ENCODE results near the gene LGALS3. TPM values are rescaled to one million over a fixed set of nuclear protein-coding genes. Genes with fewer than 3 reads are reported as not detected.
A peak's percentile ranks its signal among the peaks of the same experiment; 100 is the strongest.

The LGALS3 gene
- total RNA-seq, 1 experiment from 2014 or later = 122 TPM

- BruUV-seq (replicated peaks) = no TSS peak
Observed at GRCh38 chr14:55127460-55127951, 1.5 kb upstream of the LGALS3 start.

GRCh38 chr14:55128386-55129085 is 516 bp upstream of the LGALS3 start:
- ChIA-PET POLR2A (ENCODE audit: unreplicated experiment) (interaction anchor here (0.7 to 1.2 kb wide), 4 partner anchors 8 to 51 kb away, joined by 3 to 13 read pairs (median 6); no protein-coding TSS in a partner anchor), CTCF (interaction anchor here (0.5 kb wide), 2 partner anchors 11 to 39 kb away, joined by 3 to 6 read pairs; no protein-coding TSS in a partner anchor)
- H3K9me3 ChIP-seq (ENCODE audit: insufficient read depth, low read depth) = no peaks in the 10 kb centered on the region
- BruUV-seq (replicated peaks) = TSS peak; percentile 85
- peaks cover 11% of the 10 kb centered on the region; the same call in 1 of the 2 replicates for H3K36me3 ChIP-seq (ENCODE audit: low read depth)
- TF ChIP-seq CTCF (conservative IDR thresholded peaks at IDR 0.05) (no peak), EZH2 (IDR thresholded peaks at IDR 0.05; ENCODE audit: low read depth) (no peak)
- no peaks in the 10 kb centered on the region for H3K27me3 ChIP-seq (ENCODE audit: insufficient read depth, low read depth)
- 0 out of 2 replicates have a peak, but pooled peaks cover 3% of the 10 kb centered on the region for H4K20me1 ChIP-seq (ENCODE audit: insufficient read depth)
- H3K4me1 ChIP-seq (replicated peaks; ENCODE audit: insufficient read depth) = peaks cover 68% of the 10 kb centered on the region
- peaks cover 44% of the 10 kb centered on the region for H3F3A ChIP-seq (ENCODE audit: insufficient read depth, low read depth)
- H3K27ac ChIP-seq = peak overlapping the region; percentile 54
- H3K4me2 ChIP-seq = peak overlapping the region; percentile 81
- peaks cover 40% of the 10 kb centered on the region for H3K79me2 ChIP-seq (ENCODE audit: low read depth)
- no peak overlapping the region for H2AFZ ChIP-seq
- intact Hi-C loops (cut with micrococcal nuclease; ENCODE audit: unreplicated experiment) = loop anchor here (1.0 kb wide), 1 partner anchor 25 kb away; no protein-coding TSS in a partner anchor
- no peaks in the 10 kb centered on the region for H3K9me2 ChIP-seq (ENCODE audit: insufficient read depth)
- no peak for DNase-seq
- peak overlapping the region; percentile 77 for H3K4me3 ChIP-seq

More at GRCh38 chr14:55127460-55127951, 1.5 kb upstream of the LGALS3 start:
- 0 out of 2 replicates have a peak, but pooled peaks cover 3% of the 10 kb centered on the region for H4K20me1 ChIP-seq (ENCODE audit: insufficient read depth)
- 0 out of 2 replicates have a peak, but pooled peaks cover 4% of the 10 kb centered on the region for H3K36me3 ChIP-seq (ENCODE audit: low read depth)
- H3F3A ChIP-seq (ENCODE audit: insufficient read depth, low read depth) = peaks cover 51% of the 10 kb centered on the region
- peak; percentile 20 to 99 for DNase-seq
- POLR2A ChIA-PET (ENCODE audit: unreplicated experiment) = no interaction called here
- no peak for TF ChIP-seq CTCF (conservative IDR thresholded peaks at IDR 0.05)
- no peak for TF ChIP-seq EZH2 (IDR thresholded peaks at IDR 0.05; ENCODE audit: low read depth)
- no peaks in the 10 kb centered on the region for H3K9me3 ChIP-seq (ENCODE audit: insufficient read depth, low read depth)
- H3K27ac ChIP-seq = peak overlapping the region; percentile 54
- no peak overlapping the region for H3K4me3 ChIP-seq
- CTCF ChIA-PET = no interaction called here
- peaks cover 78% of the 10 kb centered on the region for H3K4me1 ChIP-seq (replicated peaks; ENCODE audit: insufficient read depth)
- no peaks in the 10 kb centered on the region for H3K27me3 ChIP-seq (ENCODE audit: insufficient read depth, low read depth)
- H3K4me2 ChIP-seq = peak overlapping the region; percentile 81
- H3K79me2 ChIP-seq (ENCODE audit: low read depth) = peaks cover 30% of the 10 kb centered on the region
- H2AFZ ChIP-seq = no peak overlapping the region
- intact Hi-C loops (cut with micrococcal nuclease; ENCODE audit: unreplicated experiment) = no loop called here
- H3K9me2 ChIP-seq (ENCODE audit: insufficient read depth) = no peaks in the 10 kb centered on the region

- BruUV-seq (replicated peaks) = TSS peak; percentile 53
- Histone ChIP-seq H3K4me1 (replicated peaks; ENCODE audit: insufficient read depth) (peaks cover 58% of the 10 kb centered on the region), H3K27me3 (ENCODE audit: insufficient read depth, low read depth) (no peaks in the 10 kb centered on the region)
Observed at GRCh38 chr14:55129428-55130195, 560 bp downstream of the LGALS3 start.

More at GRCh38 chr14:55129428-55130195, 560 bp downstream of the LGALS3 start:
- H3K9me3 ChIP-seq (ENCODE audit: insufficient read depth, low read depth) = no peaks in the 10 kb centered on the region
- ChIA-PET POLR2A (ENCODE audit: unreplicated experiment) (interaction anchor here (0.5 to 1.2 kb wide), 7 partner anchors 9 to 102 kb away, joined by 3 to 13 read pairs (median 4); partner anchors contain the start of genes SOCS4 and WDHD1), CTCF (interaction anchor here (0.5 to 0.6 kb wide), 2 partner anchors 10 to 24 kb away, joined by 3 read pairs; no protein-coding TSS in a partner anchor)
- peaks cover 51% of the 10 kb centered on the region for H3K79me2 ChIP-seq (ENCODE audit: low read depth)
- TF ChIP-seq EZH2 (IDR thresholded peaks at IDR 0.05; ENCODE audit: low read depth) (no peak), CTCF (conservative IDR thresholded peaks at IDR 0.05) (no peak)
- 0 out of 2 replicates have a peak, but pooled peaks cover 3% of the 10 kb centered on the region for H4K20me1 ChIP-seq (ENCODE audit: insufficient read depth)
- peak overlapping the region; percentile 81 for H3K4me2 ChIP-seq
- peak; percentile 53 to 57 for DNase-seq
- peaks cover 11% of the 10 kb centered on the region; the same call in 1 of the 2 replicates for H3K36me3 ChIP-seq (ENCODE audit: low read depth)
- peaks cover 43% of the 10 kb centered on the region for H3F3A ChIP-seq (ENCODE audit: insufficient read depth, low read depth)
- no peaks in the 10 kb centered on the region for H3K9me2 ChIP-seq (ENCODE audit: insufficient read depth)
- intact Hi-C loops (cut with micrococcal nuclease; ENCODE audit: unreplicated experiment) = loop anchor here (1.0 kb wide), 1 partner anchor 26 kb away; no protein-coding TSS in a partner anchor
- H2AFZ ChIP-seq = peak overlapping the region; percentile 81
- peak overlapping the region; percentile 72 for H3K27ac ChIP-seq
- peak overlapping the region; percentile 77 for H3K4me3 ChIP-seq
